ENCODE measurements around the gene TGFB1I1.
"Not testable (repeated sequence)": the region's sequence is repeated elsewhere in the genome, so short reads cannot be mapped to it uniquely, and the experiment has no call there.

The TGFB1I1 gene

DNA sequence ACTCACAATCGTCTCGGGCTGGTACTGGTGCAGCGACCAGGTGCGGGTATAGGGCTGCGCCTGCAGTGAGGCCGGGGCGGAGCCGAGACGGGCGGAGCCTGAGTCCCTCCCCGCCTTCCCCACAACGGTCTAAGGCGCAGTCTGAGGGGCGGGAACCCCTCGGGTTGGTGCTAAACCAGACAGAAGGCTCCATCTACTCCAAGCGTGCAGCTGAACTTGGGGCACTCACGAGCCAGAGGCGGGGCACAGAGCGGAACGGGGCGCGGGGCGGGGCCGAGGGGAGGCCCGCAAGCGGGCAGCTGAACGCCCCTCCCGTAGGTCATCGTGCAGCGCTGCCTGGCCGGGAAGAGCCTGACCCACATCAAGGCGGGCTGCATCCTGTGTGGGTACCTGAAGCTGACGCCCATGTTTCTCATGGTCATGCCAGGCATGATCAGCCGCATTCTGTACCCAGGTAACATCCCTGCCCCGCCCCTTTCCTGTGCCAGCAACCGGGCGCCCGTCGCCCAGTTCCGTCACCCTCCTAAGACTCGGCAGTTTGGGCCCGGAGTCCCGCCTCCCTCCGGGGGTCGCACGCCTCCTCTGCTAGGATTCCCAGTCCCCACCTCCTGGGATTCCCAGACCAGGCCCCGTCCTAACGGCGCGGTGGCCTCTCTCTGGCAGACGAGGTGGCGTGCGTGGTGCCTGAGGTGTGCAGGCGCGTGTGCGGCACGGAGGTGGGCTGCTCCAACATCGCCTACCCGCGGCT lies 15.9 kb downstream of the TGFB1I1 start:
- DNase-seq (ENCODE audit: low spot score), result no peak

DNA sequence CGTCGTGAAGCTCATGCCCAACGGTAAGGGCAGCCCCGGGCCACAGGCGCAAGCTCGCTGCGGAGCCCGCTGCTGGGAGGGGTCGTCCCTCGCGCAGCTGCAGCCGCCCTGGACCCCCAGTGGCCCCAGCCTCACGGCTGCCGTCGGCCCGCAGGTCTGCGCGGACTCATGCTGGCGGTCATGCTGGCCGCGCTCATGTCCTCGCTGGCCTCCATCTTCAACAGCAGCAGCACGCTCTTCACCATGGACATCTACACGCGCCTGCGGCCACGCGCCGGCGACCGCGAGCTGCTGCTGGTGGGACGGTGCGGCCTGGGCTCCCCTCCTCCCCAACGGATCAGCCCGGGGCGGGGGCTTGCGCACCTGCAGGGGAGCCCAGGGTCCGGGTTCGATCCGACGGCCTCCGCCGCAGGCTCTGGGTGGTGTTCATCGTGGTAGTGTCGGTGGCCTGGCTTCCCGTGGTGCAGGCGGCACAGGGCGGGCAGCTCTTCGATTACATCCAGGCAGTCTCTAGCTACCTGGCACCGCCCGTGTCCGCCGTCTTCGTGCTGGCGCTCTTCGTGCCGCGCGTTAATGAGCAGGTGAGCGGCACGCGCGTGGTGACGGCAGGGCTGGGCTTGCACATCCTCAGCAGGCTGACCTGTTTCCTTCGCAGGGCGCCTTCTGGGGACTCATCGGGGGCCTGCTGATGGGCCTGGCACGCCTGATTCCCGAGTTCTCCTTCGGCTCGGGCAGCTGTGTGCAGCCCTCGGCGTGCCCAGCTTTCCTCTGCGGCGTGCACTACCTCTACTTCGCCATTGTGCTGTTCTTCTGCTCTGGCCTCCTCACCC lies 16.7 kb downstream of the TGFB1I1 start:
- no peak for DNase-seq (ENCODE audit: low spot score)

DNA sequence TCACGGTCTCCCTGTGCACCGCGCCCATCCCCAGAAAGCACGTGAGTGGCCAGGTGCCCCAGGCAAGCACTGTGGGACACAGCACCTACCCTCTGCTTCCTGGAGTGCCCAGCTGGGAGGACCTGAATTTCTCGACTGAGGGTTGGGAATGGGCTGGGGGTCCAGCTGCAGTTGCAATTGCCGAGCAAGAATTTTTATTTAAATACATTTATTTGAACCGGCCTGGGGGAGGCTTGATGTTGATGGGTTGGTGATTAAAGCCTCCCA lies 17.3 kb downstream of the TGFB1I1 start:
- no peak for DNase-seq (ENCODE audit: low spot score)

DNA sequence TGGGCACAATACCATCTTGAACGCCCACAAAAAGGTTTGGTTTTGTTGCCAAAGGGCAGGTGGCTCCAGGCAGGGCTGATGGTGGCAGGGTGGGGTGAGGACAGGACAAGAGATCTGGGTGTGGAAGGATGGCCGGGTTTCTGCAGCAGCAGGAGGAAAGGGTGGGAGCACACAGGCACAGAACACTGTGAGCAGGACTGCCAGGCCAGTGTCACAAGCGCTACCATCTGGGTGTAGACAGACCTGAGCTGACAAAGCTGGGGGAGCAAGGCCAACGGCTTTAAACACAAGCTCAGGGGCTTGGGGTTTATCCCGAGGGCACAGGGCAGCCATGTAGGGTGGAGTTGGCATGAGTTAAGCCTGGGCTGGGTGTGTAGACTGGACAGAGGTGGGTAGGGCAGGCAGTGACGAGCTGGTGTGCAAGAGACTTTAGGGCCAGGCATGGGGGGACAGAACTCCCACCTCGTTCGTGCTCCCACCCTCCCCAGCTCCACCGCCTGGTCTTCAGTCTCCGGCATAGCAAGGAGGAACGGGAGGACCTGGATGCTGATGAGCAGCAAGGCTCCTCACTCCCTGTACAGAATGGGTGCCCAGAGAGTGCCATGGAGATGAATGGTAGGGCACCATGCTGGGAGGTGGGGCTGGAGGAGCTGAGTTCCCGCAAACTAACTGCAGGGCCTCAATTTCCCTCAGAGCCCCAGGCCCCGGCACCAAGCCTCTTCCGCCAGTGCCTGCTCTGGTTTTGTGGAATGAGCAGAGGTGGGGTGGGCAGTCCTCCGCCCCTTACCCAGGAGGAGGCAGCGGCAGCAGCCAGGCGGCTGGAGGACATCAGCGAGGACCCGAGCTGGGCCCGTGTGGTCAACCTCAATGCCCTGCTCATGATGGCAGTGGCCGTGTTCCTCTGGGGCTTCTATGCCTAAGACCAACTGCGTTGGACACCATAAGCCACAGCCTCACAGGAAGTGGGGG lies 17.9 kb downstream of the TGFB1I1 start:
- DNase-seq (ENCODE audit: low spot score), result no peak

DNA sequence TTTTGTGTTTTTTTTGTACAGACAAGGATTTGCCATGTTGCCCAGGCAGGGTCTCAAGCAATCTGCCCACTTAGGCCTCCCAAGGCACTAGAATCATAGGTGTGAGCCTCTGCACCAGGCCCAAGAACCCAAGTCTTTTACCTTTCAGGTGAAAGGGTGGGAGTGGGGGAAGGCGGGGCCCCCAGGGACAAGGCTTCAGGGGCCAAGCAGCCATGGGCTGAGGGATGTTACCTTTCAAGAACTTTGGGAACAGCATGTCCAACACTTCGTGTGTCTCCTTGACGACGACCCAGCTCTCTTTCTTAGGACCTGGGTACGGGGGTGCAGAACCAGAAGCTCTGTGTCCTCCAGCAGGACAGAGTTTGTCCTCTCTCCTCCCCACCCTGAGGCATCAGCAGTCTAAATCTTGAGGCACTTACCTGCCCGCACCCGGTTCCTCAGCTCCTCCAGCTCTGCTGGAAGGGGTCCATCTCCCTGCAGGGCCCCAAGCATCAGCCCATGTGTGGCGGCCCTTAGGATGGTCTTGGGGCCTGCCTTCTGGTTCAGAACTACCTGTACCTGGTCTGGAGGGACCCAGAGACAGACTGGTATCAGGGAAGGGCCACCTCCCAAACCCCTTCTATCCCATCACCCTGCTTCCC lies 19.9 kb downstream of the TGFB1I1 start:
- DNase-seq (ENCODE audit: low spot score), result no peak

DNA sequence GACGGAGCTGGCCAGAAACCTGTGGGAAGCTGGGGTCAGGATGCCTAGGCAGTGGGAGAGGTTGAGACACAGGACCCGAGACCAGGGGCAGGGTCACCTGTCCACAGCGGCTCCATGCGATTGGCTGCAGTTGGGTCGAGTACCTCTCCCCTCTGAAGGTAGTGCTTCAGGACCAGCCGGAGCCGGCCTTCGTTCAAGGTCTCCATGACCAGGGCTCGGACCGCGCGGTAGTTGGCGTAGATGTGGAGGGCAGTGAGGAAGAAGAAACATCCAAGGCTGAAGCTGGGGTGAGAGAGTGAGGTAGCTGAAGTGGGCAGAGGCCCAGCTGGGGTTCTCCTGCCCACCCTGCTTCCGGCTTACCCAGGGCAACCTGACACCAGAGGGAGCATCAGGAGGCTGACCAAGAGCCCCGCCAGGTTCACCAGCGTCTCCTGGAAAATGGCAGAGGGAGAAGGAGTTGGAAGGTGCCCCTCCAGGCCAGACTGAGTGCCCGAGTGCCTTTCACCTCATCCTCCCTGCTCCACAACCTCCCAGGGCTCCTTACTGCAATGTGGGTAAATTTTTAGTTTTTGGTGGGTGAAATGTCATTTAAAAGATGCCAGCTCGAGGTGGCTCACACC lies 21.7 kb downstream of the TGFB1I1 start:
- DNase-seq (ENCODE audit: low spot score), result no peak

DNA sequence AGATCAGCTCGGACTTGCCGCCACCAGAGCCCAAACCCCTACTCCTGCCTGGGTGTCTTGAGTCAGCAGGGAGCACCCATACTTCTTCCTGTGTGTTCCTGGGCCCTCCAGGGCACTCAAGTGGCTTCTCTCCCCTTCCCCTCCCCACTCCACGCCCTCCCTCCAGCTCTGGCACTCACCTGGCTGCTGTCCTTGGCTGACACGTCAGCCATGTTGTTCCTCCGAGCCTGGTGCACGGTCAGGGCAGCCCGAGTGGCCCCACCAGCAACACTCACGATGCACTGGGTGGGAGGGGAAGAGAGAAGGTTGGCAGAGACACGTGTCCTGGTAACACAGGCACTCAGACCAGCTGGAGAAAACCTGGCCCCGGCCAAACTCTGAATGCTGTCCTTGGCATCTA lies 24.7 kb downstream of the TGFB1I1 start:
- no peak for DNase-seq (ENCODE audit: low spot score)

DNA sequence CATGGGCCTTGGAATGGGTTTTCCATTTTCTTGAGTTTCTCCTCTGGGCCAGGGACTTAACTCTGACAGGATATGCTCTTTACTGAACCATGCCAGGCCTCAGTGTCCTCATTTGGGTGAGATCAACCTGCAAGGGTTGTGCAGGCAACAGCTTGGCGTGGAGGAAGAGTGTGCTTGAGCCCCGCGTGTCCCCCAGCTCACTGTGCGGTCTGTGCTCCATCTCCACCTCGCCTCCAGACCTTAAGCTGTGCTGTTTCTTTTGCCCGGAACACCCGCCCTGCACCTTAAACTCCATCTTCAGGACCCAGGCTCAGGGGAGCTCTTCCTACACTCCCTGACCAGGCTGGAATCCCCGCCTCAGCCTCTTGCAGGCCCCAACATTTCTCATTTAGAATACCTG lies 26.5 kb downstream of the TGFB1I1 start:
- no peak for DNase-seq (ENCODE audit: low spot score)

DNA sequence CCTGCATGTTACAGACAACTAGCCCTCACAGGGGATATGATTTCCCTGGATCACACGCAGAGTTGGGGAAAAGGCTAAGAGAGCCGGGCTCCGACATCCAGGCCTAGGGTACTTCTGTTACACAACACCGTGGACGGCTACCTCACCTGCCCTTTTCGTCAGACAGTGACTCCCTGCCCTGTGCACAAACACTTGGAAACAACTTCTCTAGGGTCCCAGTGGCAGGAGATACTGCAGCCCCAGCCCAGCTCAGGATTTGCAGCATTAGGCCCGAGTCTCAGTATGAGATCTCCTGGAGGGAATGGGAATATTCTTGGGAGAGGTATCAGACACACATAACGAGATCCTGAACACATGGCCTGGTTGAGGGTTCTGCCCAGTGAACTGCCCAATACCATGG lies 28.0 kb downstream of the TGFB1I1 start:
- DNase-seq (ENCODE audit: low spot score), result no peak

DNA sequence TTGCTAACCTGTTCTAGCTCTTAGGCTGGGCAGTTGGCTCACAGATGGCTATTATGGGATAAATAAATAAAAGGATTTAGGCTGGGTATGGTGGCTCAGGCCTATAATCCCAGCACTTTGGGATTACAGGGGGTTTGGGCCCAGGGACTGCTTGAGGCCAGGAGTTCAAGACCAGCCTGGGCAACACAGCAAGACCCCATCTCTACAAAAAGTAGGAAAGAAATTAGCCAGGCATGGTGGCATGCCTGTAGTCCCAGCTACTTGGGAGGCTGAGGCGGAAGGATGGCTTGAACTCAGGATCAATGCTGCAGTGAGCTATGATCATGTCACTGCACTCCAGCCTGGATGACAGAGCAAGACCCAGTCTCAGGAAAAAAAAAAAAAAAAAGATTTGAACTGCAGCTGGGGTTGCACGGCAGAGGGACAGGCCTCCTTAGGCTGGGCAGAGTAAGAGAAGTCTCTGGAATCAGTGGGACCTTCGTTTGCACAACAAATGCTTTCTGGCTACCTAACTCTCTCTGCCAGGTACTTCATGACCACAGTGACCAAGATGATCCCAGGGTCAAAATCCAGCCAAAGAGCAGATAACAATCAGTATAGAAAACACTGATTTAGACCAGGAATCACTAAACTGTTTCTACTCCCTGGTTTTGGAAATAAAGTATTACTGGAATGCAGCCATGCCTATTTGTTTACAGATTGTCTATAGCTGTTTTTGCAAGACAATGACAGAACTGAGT lies 29.4 kb downstream of the TGFB1I1 start:
- DNase-seq (ENCODE audit: low spot score), result no peak

DNA sequence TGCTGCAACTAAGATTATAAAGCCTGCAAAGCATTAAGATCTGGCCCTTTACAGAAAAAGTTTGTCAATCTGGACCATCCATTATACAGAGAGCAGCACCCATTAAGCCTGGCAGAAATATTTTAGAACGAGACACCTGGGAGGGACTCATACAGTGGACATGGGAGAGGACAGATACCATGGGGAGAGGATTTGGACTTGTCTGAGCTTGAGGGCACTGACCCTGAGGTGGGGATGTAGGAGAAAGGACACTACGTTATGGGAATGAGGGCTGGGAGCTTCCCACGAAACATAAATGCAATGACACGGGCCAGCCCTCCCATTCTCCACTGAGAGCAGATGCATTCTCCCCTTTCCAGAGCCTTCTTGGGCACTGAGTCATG lies 30.0 kb downstream of the TGFB1I1 start:
- no peak for DNase-seq (ENCODE audit: low spot score)

DNA sequence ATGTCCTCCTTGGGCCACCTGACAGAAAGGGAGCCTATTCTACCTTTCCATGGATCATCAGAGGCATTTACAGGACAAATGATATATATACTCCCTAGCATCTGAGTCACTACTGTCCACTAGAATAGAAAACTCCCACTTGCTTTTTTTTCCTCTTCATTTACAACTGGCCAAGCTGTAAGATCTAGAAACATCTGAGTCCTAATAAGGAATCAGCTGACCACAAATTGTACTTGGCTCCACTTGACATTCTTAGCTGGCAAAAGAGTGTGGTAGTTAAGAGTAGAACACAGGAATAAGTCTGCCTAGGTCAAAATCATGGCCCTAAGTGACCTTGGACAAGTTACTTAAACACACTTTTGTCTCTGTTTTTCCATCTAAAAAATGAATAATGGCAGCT lies 31.0 kb downstream of the TGFB1I1 start:
- DNase-seq (ENCODE audit: low spot score), result no peak

DNA sequence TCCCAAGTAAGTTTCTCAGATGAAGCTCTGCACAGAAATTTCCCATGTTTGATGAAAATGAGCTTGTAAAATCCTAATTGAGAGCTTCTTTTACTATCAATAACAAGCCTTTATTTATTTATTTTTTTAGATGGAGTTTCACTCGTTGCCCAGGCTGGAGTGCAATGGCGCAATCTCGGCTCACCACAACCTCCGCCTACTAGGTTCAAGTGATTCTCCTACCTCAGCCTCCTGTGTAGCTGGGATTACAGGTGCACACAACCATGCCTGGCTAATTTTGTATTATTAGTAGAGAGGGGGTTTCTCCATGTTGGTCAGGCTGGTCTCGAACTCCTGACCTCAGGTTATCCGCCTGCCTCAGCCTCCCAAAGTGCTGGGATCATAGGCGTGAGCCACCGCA lies 31.6 kb downstream of the TGFB1I1 start:
- not testable (repeated sequence) for DNase-seq (ENCODE audit: low spot score)

DNA sequence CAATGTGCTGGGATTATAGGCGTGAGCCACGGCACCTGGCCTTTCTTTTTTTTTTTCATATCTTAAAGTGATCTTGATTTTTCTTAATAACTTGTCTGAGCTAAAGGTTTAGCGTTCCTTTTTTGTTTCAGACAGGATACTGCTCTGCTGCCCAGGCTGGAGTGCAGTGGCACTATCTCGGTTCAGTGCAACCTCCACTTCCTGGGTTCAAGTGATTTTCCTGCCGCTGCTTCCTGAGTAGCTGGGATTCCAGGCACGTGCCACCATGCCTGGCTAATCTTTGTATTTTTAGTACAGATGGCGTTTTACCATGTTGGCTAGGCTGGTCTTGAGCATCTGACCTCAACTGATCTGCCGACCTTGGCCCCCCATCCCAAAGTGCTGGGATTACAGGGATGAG lies 32.2 kb downstream of the TGFB1I1 start:
- DNase-seq (ENCODE audit: low spot score), result no peak

DNA sequence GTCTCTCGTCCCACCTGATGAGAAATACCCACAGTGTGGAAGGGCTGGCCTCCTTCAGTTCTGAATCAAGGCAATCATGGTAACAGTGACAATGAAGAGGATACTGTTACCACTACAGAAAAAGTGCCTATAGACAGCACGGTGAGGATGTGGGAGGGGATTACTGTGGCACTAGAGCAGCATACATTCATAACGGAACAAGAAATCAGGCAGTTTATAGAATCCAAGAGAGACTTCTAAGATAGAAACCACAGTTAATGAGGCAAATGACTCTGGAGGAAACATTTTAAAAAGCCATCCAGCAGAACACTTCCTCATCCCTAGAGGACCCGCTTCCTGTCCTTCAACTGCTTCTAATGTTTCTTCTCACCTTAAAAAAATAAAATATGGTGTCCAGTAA lies 33.5 kb downstream of the TGFB1I1 start:
- no peak for DNase-seq (ENCODE audit: low spot score)

DNA sequence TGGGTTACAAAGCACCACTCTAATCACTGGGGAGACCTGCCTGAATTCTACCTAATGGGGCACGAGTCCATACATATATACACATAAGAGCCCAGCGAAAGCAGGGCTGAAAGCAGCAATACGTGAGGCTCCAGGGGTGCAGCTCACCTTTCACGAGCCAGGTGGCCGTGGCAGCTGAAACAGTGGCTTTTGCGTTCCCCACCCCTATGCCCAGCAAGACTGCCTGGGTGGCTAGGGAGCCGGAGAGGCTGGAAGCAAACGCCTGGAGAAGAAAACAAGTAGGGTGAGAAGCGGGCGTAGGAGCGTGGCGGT lies 35.6 kb downstream of the TGFB1I1 start:
- no peak for DNase-seq (ENCODE audit: low spot score)

DNA sequence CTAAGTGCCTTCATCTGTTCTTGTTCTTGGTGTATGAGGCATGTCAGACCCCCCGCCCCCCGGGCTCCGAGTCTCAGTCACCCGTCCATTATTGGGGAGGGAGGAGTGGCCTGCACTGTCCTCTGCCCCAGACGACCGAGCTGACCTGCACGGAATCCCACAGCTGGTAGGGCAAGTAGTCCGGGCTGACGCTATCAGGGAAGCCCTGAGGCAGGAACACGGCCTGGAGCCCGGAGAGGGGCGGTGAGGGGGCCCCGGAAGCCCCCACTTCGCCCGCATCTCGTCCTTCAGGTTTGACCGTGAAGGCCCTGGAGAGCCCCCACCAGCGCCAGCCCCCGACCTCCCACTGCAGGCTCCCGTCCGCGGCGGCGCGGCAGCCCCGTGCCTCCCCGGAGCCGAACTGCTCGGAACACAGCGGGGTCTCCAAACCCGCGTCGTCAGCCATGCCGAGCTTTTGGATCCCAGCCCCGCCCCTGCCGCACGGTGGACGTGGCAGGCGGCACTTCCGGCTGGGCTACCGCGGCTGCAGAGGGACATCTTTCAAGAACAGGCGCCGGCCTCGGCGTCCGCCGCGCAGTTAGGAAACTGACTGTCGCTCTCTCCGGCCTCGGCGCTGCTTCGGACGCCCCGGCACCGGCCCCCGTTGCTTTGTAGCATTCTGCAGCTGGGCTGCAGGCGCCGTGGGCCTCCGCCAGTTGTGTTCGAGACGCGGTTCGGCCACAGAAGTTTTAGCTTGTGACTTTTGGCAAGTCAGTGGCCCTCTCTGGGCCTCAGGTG lies 36.2 kb downstream of the TGFB1I1 start, which contains the start of gene RUSF1:
Gene RUSF1 (minus strand): TSS at position 463 of the 777 bp plus-strand sequence. CDS start 18 bp downstream, at position 445.
- DNase-seq (ENCODE audit: low spot score), result peak; percentile 97

DNA sequence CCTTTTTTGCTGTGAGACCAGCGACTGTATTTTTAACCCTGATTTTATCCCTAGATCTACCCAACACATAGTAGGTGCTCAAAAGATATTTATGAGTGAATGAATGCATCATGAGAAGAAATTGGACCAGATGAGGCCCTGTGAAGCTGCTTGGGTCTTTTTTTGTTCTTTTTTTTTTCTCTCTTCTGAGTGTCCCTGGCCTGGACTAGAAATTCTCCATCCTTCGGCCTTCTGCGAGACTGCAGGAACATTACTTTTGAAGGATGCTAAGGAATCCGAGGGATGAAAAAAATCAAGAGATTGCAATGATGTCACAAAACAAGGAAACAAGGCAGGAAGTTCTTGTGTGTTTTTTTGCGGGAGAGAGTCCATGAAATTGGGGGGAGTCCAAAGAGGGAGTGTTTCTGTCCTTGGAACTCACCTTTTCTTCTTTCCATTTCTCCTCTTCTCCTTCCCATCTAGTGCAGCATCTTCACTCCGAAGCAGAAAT lies 36.8 kb downstream of the TGFB1I1 start:
- DNase-seq (ENCODE audit: low spot score), result no peak

DNA sequence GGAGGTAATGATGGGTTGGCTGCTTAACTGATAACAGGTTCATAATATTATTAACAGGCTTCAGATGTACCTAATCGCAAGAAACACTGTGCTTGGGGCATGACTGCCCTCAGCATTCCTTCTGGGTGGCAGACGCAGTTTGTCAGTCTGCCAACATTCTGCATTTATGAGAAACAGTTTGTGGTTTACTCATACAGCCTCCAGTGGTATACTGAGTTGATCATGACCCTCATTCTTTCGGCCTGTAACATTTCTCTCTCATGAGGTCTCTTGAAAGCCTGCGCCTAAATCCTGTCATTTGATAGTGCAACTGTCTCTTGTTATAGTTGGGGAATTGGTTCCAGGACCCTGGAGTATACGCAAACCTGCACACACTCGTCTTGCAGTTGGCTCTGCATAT lies 41.2 kb downstream of the TGFB1I1 start:
- DNase-seq (ENCODE audit: low spot score), result no peak

DNA sequence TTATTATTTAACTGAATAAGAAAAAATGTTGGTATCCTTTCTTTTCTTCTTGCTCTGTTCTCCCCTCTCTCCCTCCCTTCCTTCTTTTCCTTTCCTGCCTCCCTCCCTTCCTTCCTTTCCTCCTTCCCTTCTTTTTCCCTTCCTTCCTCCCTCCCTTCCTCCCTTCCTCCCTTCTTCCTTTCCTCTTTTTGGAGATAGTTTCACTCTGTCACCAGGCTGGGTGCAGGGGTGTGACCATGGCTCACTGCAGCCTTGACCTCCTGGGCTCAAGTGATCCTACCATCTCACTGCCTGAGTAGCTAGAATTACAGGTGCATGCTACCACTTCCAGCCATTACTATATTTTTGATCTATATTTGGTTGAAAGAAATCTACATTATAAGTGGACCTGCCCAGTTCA lies 41.9 kb downstream of the TGFB1I1 start:
- DNase-seq (ENCODE audit: low spot score), result no peak
